Measurements from ENCODE around the gene ZNF319. TPM values are rescaled to one million over a fixed set of nuclear protein-coding genes. Genes with fewer than 3 reads are reported as not detected.

ZNF319 gene
- 8.5 and 9.1 TPM in 2 replicates for total RNA-seq

- H3K27me3 Mint-ChIP-seq (ENCODE audit: insufficient read depth): no peaks in the 10 kb centered on the region
- peak within 1 kb of the TSS; percentile 91 for H3K4me3 Mint-ChIP-seq
- peaks cover 26% of the 10 kb centered on the region for H3K36me3 Mint-ChIP-seq (ENCODE audit: low read depth)
- peaks cover 45% of the 10 kb centered on the region for H3K4me1 Mint-ChIP-seq (ENCODE audit: low read depth)
- no peaks in the 10 kb centered on the region for H3K9me3 Mint-ChIP-seq
- intact Hi-C loops (cut with micrococcal nuclease): loop anchor here (1.0 to 10.0 kb wide), 7 partner anchors 197 to 538 kb away; partner anchors contain the start of genes CSNK2A2, GINS3, KATNB1 and POLR2C
- peak within 1 kb of the TSS; percentile 91 for H3K27ac Mint-ChIP-seq
- DNase-seq (ENCODE audit: low spot score): no peak
These were observed at the start of gene ZNF319 for GRCh38 chr16:57999971-58000705. Gene ZNF319, minus strand, starts transcription at chr16:58000672. Its CDS starts 2,407 bp downstream, at chr16:57998265.

GRCh38 chr16:58049232-58050185 lies 49.0 kb upstream of the ZNF319 start:
- no peak overlapping the region for H3K27ac Mint-ChIP-seq
- intact Hi-C loops (cut with micrococcal nuclease): no loop called here
- H3K4me1 Mint-ChIP-seq (ENCODE audit: low read depth): no peaks in the 10 kb centered on the region
- H3K36me3 Mint-ChIP-seq (ENCODE audit: low read depth): no peaks in the 10 kb centered on the region
- no peak for DNase-seq (ENCODE audit: low spot score)
- no peaks in the 10 kb centered on the region for H3K9me3 Mint-ChIP-seq
- H3K27me3 Mint-ChIP-seq (ENCODE audit: insufficient read depth): no peaks in the 10 kb centered on the region
- H3K4me3 Mint-ChIP-seq: no peak overlapping the region

GRCh38 chr16:58048494-58049231 lies 48.2 kb upstream of the ZNF319 start:
- DNase-seq (ENCODE audit: low spot score): no peak
- no peaks in the 10 kb centered on the region for H3K27me3 Mint-ChIP-seq (ENCODE audit: insufficient read depth)
- H3K9me3 Mint-ChIP-seq: no peaks in the 10 kb centered on the region
- no peaks in the 10 kb centered on the region for H3K36me3 Mint-ChIP-seq (ENCODE audit: low read depth)
- intact Hi-C loops (cut with micrococcal nuclease): no loop called here
- no peak overlapping the region for H3K27ac Mint-ChIP-seq
- H3K4me3 Mint-ChIP-seq: no peak overlapping the region
- no peaks in the 10 kb centered on the region for H3K4me1 Mint-ChIP-seq (ENCODE audit: low read depth)

GRCh38 chr16:58047557-58048348 lies 47.3 kb upstream of the ZNF319 start:
- H3K4me1 Mint-ChIP-seq (ENCODE audit: low read depth): no peaks in the 10 kb centered on the region
- DNase-seq (ENCODE audit: low spot score): no peak
- H3K4me3 Mint-ChIP-seq: no peak overlapping the region
- no peaks in the 10 kb centered on the region for H3K9me3 Mint-ChIP-seq
- no peaks in the 10 kb centered on the region for H3K27me3 Mint-ChIP-seq (ENCODE audit: insufficient read depth)
- H3K36me3 Mint-ChIP-seq (ENCODE audit: low read depth): no peaks in the 10 kb centered on the region
- intact Hi-C loops (cut with micrococcal nuclease): no loop called here
- H3K27ac Mint-ChIP-seq: no peak overlapping the region

GRCh38 chr16:58046936-58047335 lies 46.5 kb upstream of the ZNF319 start:
- no peak for DNase-seq (ENCODE audit: low spot score)
- H3K27ac Mint-ChIP-seq: no peak overlapping the region
- no peaks in the 10 kb centered on the region for H3K9me3 Mint-ChIP-seq
- intact Hi-C loops (cut with micrococcal nuclease): no loop called here
- no peaks in the 10 kb centered on the region for H3K27me3 Mint-ChIP-seq (ENCODE audit: insufficient read depth)
- no peak overlapping the region for H3K4me3 Mint-ChIP-seq
- H3K36me3 Mint-ChIP-seq (ENCODE audit: low read depth): no peaks in the 10 kb centered on the region
- H3K4me1 Mint-ChIP-seq (ENCODE audit: low read depth): no peaks in the 10 kb centered on the region

GRCh38 chr16:58046054-58046881 lies 45.8 kb upstream of the ZNF319 start:
- Mint-ChIP-seq H3K9me3 (no peaks in the 10 kb centered on the region), H3K4me3 (no peak overlapping the region), H3K4me1 (ENCODE audit: low read depth) (no peaks in the 10 kb centered on the region), H3K27me3 (ENCODE audit: insufficient read depth) (no peaks in the 10 kb centered on the region), H3K27ac (no peak overlapping the region), H3K36me3 (ENCODE audit: low read depth) (no peaks in the 10 kb centered on the region)
- intact Hi-C loops (cut with micrococcal nuclease): no loop called here
- DNase-seq (ENCODE audit: low spot score): no peak

GRCh38 chr16:58045096-58045495 lies 44.6 kb upstream of the ZNF319 start:
- Mint-ChIP-seq H3K27me3 (ENCODE audit: insufficient read depth) (no peaks in the 10 kb centered on the region), H3K9me3 (no peaks in the 10 kb centered on the region), H3K4me3 (no peak overlapping the region), H3K27ac (no peak overlapping the region), H3K4me1 (ENCODE audit: low read depth) (no peaks in the 10 kb centered on the region), H3K36me3 (ENCODE audit: low read depth) (no peaks in the 10 kb centered on the region)
- no peak for DNase-seq (ENCODE audit: low spot score)
- intact Hi-C loops (cut with micrococcal nuclease): no loop called here

- intact Hi-C loops (cut with micrococcal nuclease): no loop called here
- Mint-ChIP-seq H3K36me3 (ENCODE audit: low read depth) (no peaks in the 10 kb centered on the region), H3K4me3 (no peak overlapping the region), H3K27ac (no peak overlapping the region), H3K4me1 (ENCODE audit: low read depth) (no peaks in the 10 kb centered on the region), H3K27me3 (ENCODE audit: insufficient read depth) (no peaks in the 10 kb centered on the region), H3K9me3 (no peaks in the 10 kb centered on the region)
- no peak for DNase-seq (ENCODE audit: low spot score)
These were observed 44.0 kb upstream of the ZNF319 start for GRCh38 chr16:58044266-58045019.

GRCh38 chr16:58043571-58044155 lies 43.2 kb upstream of the ZNF319 start:
- Mint-ChIP-seq H3K4me3 (no peak overlapping the region), H3K36me3 (ENCODE audit: low read depth) (no peaks in the 10 kb centered on the region), H3K27me3 (ENCODE audit: insufficient read depth) (no peaks in the 10 kb centered on the region), H3K27ac (no peak overlapping the region), H3K9me3 (no peaks in the 10 kb centered on the region), H3K4me1 (ENCODE audit: low read depth) (no peaks in the 10 kb centered on the region)
- no peak for DNase-seq (ENCODE audit: low spot score)
- intact Hi-C loops (cut with micrococcal nuclease): no loop called here

- no peaks in the 10 kb centered on the region for H3K9me3 Mint-ChIP-seq
- no peak overlapping the region for H3K27ac Mint-ChIP-seq
- intact Hi-C loops (cut with micrococcal nuclease): no loop called here
- H3K27me3 Mint-ChIP-seq (ENCODE audit: insufficient read depth): no peaks in the 10 kb centered on the region
- DNase-seq (ENCODE audit: low spot score): no peak
- no peaks in the 10 kb centered on the region for H3K36me3 Mint-ChIP-seq (ENCODE audit: low read depth)
- no peaks in the 10 kb centered on the region for H3K4me1 Mint-ChIP-seq (ENCODE audit: low read depth)
- no peak overlapping the region for H3K4me3 Mint-ChIP-seq
These were observed 42.5 kb upstream of the ZNF319 start for GRCh38 chr16:58042886-58043515.

All from activated T-helper 1 cell treated with anti-CD3 and anti-CD28 coated beads, Interleukin-12 subunit alpha, Interleukin-12 subunit beta, Interleukin-2, Interleukin-4 antibody, amounts not matched to agents 30 ng/mL and 10 ng/mL and 1 ng/mL, durations not matched to agents 14 hours and 24 hours and 36 hours (primary cell).